ENCODE measurements around the gene HPCAL1.

HPCAL1 gene

DNA sequence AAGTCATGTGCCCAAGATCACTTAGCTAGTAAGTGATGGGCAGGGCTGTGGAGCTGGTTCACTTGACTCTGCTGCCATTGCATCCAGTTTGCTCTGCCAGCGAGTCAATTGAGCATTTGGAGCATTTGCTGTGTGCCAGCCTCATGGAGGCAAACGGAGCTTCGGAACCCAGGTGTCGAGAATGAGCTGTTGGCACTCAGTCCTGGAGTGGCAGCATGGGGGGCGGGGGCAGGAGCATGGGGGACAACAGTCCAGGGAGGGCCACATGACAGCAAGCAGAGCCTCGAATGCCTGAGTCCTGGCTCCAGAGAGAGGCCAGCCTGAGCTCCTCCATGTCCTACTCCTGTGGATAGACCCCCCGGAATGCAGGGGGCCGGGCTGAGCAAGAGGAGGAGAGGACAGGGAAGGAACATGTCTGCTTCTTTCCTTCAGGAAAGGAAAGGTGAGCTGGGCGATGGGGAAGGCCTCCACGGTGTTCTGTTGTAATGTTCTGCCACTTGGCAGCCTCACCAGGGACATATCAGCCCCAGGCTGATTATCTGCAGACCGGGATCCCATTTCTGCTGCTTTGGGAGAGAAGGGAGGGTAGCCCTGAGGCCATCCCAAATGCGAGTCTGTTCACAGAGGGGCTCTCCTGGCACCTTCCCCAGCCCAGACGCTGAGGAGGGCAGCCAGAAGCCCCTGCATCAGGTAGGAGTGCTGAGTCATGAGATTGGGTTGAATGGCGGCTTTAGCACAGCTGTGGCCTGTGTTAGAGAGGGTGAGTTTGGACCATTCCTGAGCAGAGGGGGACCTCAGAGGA, 59.6 kb downstream of the HPCAL1 start:
- no peaks in the 10 kb centered on the region for H4K20me1 ChIP-seq (ENCODE audit: insufficient read depth, low read length, poor library complexity, severe bottlenecking)

DNA sequence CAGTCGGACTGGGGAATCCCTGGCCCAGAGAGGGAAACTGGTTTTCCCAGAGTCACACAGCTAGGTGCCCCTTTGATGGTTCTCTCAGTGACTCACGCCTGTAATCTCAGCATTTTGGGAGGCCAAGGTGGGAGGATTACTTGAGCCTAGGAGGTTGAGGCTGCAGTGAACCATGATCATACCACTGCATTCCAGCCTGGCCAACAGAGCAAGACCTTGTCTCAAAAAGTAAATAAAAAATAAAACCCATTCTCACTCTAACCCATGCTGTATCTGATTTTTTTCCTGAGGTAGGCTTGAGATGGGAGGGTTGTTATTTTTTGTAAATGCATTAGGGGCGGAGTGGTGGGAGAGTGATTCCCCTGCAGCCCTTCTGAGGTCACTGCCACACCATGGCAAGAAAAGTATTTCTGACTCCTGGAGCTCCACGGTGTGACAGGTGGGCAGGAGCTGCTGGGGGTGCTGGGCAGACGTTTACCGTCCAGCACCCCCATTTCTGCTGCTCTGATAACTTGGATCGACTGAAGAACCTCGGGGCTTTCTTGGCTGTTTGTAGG, 60.3 kb downstream of the HPCAL1 start:
- H3K4me1 ChIP-seq (ENCODE audit: insufficient read depth, low read length, poor library complexity, severe bottlenecking) = no peaks in the 10 kb centered on the region
- peaks cover 63% of the 10 kb centered on the region; the same call in 1 of the 2 replicates for H3K79me2 ChIP-seq (ENCODE audit: insufficient read depth, low read length)

More for the DNA sequence above, 59.6 kb downstream of the HPCAL1 start:
- Histone ChIP-seq H2AFZ (ENCODE audit: low read length) (no peak overlapping the region), H3K36me3 (ENCODE audit: insufficient read depth, low read length) (peaks cover 15% of the 10 kb centered on the region; the same call in 1 of the 2 replicates), H3K9me2 (replicated peaks; ENCODE audit: low read depth, low read length) (no peaks in the 10 kb centered on the region), H3K27me3 (ENCODE audit: insufficient read depth, low read length, poor library complexity, severe bottlenecking) (no peaks in the 10 kb centered on the region), H3K79me2 (ENCODE audit: insufficient read depth, low read length) (peaks cover 56% of the 10 kb centered on the region; the same call in 1 of the 2 replicates), H3K9me3 (ENCODE audit: insufficient read depth, low read depth, low read length) (no peaks in the 10 kb centered on the region), H3K9ac (ENCODE audit: low read depth, low read length, poor library complexity, severe bottlenecking) (no peak overlapping the region), H3K4me1 (ENCODE audit: insufficient read depth, low read length, poor library complexity, severe bottlenecking) (no peaks in the 10 kb centered on the region), H3K4me3 (ENCODE audit: low read length, poor library complexity, severe bottlenecking) (no peak overlapping the region), H3F3A (ENCODE audit: low read depth) (no peaks in the 10 kb centered on the region), H3K4me2 (ENCODE audit: low read depth, low read length, poor library complexity, severe bottlenecking) (no peak overlapping the region)
- TF ChIP-seq, protein P1, sequence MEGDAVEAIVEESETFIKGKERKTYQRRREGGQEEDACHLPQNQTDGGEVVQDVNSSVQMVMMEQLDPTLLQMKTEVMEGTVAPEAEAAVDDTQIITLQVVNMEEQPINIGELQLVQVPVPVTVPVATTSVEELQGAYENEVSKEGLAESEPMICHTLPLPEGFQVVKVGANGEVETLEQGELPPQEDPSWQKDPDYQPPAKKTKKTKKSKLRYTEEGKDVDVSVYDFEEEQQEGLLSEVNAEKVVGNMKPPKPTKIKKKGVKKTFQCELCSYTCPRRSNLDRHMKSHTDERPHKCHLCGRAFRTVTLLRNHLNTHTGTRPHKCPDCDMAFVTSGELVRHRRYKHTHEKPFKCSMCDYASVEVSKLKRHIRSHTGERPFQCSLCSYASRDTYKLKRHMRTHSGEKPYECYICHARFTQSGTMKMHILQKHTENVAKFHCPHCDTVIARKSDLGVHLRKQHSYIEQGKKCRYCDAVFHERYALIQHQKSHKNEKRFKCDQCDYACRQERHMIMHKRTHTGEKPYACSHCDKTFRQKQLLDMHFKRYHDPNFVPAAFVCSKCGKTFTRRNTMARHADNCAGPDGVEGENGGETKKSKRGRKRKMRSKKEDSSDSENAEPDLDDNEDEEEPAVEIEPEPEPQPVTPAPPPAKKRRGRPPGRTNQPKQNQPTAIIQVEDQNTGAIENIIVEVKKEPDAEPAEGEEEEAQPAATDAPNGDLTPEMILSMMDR (conservative IDR thresholded peaks at IDR 0.05; ENCODE audit: low read length) = no peak
- no peak for TF ChIP-seq EZH2phosphoT487 (IDR thresholded peaks at IDR 0.05; ENCODE audit: borderline replicate concordance)

DNA sequence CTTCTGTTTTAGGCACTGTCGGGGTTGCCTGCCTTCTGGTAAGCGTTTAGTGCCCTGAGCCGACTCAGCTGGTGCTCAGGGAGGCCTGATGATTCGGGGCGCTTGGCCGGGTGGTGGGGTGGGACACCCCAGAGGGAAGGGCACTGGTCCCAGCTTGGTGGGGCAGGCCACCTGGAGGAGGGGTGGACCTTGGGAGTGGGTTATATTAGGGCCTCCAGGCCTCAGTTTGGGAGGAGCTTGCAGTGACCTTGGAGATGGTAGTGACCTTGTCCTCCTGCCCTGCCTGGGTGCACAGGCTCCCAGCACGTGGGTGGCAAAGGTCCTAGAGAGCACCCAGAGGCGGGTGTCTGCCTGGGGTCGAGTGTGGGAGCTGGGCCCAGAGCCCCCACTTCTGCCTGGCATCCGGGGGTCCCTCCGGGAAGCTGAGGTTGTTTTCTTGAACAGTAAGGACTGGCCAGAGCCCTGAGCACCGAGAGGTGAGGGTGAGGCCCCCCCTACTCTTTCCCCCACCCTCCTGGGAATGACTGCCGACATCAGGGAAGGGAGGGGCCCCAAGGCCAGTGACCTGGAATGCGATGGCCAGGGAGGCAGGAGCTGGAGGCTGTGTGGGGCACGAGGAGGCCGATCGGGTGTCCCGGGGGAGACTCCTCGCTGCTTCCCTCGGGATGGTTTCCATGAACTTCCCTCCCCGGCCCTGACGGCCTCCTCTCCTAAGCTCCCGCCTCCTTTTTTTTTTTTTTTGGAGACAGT, 61.3 kb downstream of the HPCAL1 start:
- Histone ChIP-seq H4K20me1 (ENCODE audit: insufficient read depth, low read length, poor library complexity, severe bottlenecking) (no peaks in the 10 kb centered on the region), H3K9me3 (ENCODE audit: insufficient read depth, low read depth, low read length) (no peaks in the 10 kb centered on the region), H3K79me2 (ENCODE audit: insufficient read depth, low read length) (peaks cover 69% of the 10 kb centered on the region; the same call in 1 of the 2 replicates)

More for the DNA sequence above, 60.3 kb downstream of the HPCAL1 start:
- Histone ChIP-seq H3K36me3 (ENCODE audit: insufficient read depth, low read length) (peaks cover 15% of the 10 kb centered on the region; the same call in 1 of the 2 replicates), H4K20me1 (ENCODE audit: insufficient read depth, low read length, poor library complexity, severe bottlenecking) (no peaks in the 10 kb centered on the region), H2AFZ (ENCODE audit: low read length) (no peak overlapping the region), H3K4me2 (ENCODE audit: low read depth, low read length, poor library complexity, severe bottlenecking) (no peak overlapping the region), H3K4me3 (ENCODE audit: low read length, poor library complexity, severe bottlenecking) (no peak overlapping the region), H3F3A (ENCODE audit: low read depth) (no peaks in the 10 kb centered on the region), H3K9me3 (ENCODE audit: insufficient read depth, low read depth, low read length) (no peaks in the 10 kb centered on the region), H3K9ac (ENCODE audit: low read depth, low read length, poor library complexity, severe bottlenecking) (no peak overlapping the region), H3K9me2 (replicated peaks; ENCODE audit: low read depth, low read length) (no peaks in the 10 kb centered on the region), H3K27me3 (ENCODE audit: insufficient read depth, low read length, poor library complexity, severe bottlenecking) (no peaks in the 10 kb centered on the region)
- no peak for TF ChIP-seq EZH2phosphoT487 (IDR thresholded peaks at IDR 0.05; ENCODE audit: borderline replicate concordance)
- TF ChIP-seq, protein P1 (conservative IDR thresholded peaks at IDR 0.05; ENCODE audit: low read length) = no peak

More for the DNA sequence above, 61.3 kb downstream of the HPCAL1 start:
- H3K4me2 ChIP-seq (ENCODE audit: low read depth, low read length, poor library complexity, severe bottlenecking) = no peak overlapping the region
- H3K36me3 ChIP-seq (ENCODE audit: insufficient read depth, low read length) = peaks cover 7% of the 10 kb centered on the region; the same call in 1 of the 2 replicates
- H3K27me3 ChIP-seq (ENCODE audit: insufficient read depth, low read length, poor library complexity, severe bottlenecking) = no peaks in the 10 kb centered on the region
- no peak overlapping the region for H2AFZ ChIP-seq (ENCODE audit: low read length)
- H3F3A ChIP-seq (ENCODE audit: low read depth) = no peaks in the 10 kb centered on the region
- no peaks in the 10 kb centered on the region for H3K9me2 ChIP-seq (replicated peaks; ENCODE audit: low read depth, low read length)
- H3K9ac ChIP-seq (ENCODE audit: low read depth, low read length, poor library complexity, severe bottlenecking) = no peak overlapping the region
- H3K4me1 ChIP-seq (ENCODE audit: insufficient read depth, low read length, poor library complexity, severe bottlenecking) = no peaks in the 10 kb centered on the region
- no peak overlapping the region for H3K4me3 ChIP-seq (ENCODE audit: low read length, poor library complexity, severe bottlenecking)
- no peak for TF ChIP-seq EZH2phosphoT487 (IDR thresholded peaks at IDR 0.05; ENCODE audit: borderline replicate concordance)
- TF ChIP-seq, protein P1 (conservative IDR thresholded peaks at IDR 0.05; ENCODE audit: low read length) = no peak

Measured in Loucy (cell line).